GF-D8 (cell line): ENCODE data around the gene ANKRD44.
"Not testable (repeated sequence)": the region's sequence is repeated elsewhere in the genome, so short reads cannot be mapped to it uniquely, and the experiment has no call there.

Source experiments
- DNase-seq: peaks from one replicate; lab custom pipeline; 2025; lab: John Stamatoyannopoulos, UW

ANKRD44 gene

GRCh38 chr2:197287596-197287932, 23.0 kb downstream of the ANKRD44 start:
- DNase-seq, result not testable (repeated sequence)

GRCh38 chr2:197286805-197287595, 23.6 kb downstream of the ANKRD44 start:
- no peak for DNase-seq

- no peak for DNase-seq
These were observed 25.2 kb downstream of the ANKRD44 start for GRCh38 chr2:197285361-197285760.

GRCh38 chr2:197284956-197285355, 25.6 kb downstream of the ANKRD44 start:
- no peak for DNase-seq

- peak; percentile 72 for DNase-seq
These were observed 29.2 kb downstream of the ANKRD44 start for GRCh38 chr2:197281421-197281820.

GRCh38 chr2:197280015-197280702, 30.4 kb downstream of the ANKRD44 start:
- DNase-seq, result no peak

GRCh38 chr2:197278799-197279763, 31.5 kb downstream of the ANKRD44 start:
- no peak for DNase-seq

- no peak for DNase-seq
These were observed 32.8 kb downstream of the ANKRD44 start for GRCh38 chr2:197277794-197278193.

- DNase-seq, result no peak
These were observed 34.4 kb downstream of the ANKRD44 start for GRCh38 chr2:197276156-197276555.

GRCh38 chr2:197274937-197275336, 35.6 kb downstream of the ANKRD44 start:
- no peak for DNase-seq

GRCh38 chr2:197274349-197274748, 36.2 kb downstream of the ANKRD44 start:
- no peak for DNase-seq

GRCh38 chr2:197273485-197273884, 37.1 kb downstream of the ANKRD44 start:
- no peak for DNase-seq

GRCh38 chr2:197270601-197271000, 40.0 kb downstream of the ANKRD44 start:
- DNase-seq, result no peak

GRCh38 chr2:197269815-197270214, 40.8 kb downstream of the ANKRD44 start:
- no peak for DNase-seq

- DNase-seq, result no peak
These were observed 41.6 kb downstream of the ANKRD44 start for GRCh38 chr2:197268786-197269584.

GRCh38 chr2:197266477-197266876, 44.1 kb downstream of the ANKRD44 start:
- no peak for DNase-seq

- no peak for DNase-seq
These were observed 44.7 kb downstream of the ANKRD44 start for GRCh38 chr2:197265924-197266323.

GRCh38 chr2:197265036-197265435, 45.5 kb downstream of the ANKRD44 start:
- no peak for DNase-seq

GRCh38 chr2:197264332-197264731, 46.2 kb downstream of the ANKRD44 start:
- DNase-seq, result no peak

- DNase-seq, result no peak
These were observed 47.5 kb downstream of the ANKRD44 start for GRCh38 chr2:197263077-197263476.

- DNase-seq, result no peak
These were observed 48.8 kb downstream of the ANKRD44 start for GRCh38 chr2:197261808-197262226.
